Stimulated activated CD4-positive, alpha-beta T cell treated with anti-CD3 and anti-CD28 coated beads, Interleukin-15, amount 100 ng/mL, for 24 hours (primary cell): ENCODE data around the gene PPP2R5D.

Experiments used
- DNase-seq: peaks from one replicate; pipeline ENCODE4 v3.0.0-alpha.2; 2020

Gene PPP2R5D

DNA sequence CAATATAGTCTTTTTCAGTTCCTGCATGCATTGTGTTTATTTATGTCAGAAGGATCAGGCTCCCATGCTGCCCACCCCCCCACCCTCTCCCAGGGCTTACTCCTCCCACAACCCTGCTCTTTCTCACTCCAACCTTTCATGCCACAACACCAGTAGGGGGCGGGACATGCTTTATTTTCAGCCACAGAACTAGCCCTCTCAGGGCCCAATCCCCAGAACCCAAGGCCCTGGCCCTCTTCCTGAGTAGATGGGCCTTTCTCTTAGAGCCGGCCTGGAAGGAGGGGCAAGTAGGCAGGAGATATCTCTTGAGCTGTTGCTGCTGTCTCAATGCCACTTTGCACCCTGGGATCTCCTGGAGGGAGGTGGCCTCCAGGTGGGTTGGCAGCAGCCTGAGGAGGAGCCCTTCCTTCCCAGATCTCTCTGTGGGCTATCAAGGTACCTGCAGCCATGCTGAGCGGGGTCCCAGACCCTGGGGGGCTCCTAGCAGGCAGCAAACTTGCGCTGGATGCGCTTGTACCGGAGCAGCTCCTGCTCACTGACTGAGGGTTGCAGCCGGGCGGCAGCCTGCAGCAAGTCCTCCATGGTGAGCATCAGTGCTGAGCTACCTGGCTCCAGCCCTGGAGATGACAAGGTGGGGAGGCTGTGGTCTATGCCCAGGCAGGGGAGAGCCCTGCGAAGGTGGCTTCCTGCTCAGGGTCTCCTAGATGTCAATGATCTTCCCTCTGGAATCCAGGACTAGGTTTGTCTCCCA, 20.3 kb upstream of the PPP2R5D start:
- peak; percentile 56 for DNase-seq

DNA sequence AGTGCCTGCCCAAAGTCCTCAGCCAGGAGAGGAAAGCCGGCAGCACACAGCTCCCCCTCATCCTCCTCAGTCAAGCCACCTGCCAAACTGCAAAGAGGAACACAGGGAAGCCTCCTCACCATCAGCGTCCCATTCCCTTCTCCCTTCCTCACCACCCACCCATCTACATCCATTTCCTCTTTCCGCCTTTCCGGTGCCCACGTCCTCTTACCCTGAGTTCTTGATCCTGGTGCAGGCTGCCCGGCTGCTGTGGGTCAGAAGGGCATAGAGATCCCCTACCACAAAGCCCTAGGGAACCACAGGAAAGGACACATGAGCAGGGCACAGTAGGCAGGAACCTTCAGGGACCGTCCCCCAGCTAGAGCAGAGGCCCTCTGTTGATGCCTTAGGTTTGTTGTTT, 17.8 kb upstream of the PPP2R5D start:
- no peak for DNase-seq

DNA sequence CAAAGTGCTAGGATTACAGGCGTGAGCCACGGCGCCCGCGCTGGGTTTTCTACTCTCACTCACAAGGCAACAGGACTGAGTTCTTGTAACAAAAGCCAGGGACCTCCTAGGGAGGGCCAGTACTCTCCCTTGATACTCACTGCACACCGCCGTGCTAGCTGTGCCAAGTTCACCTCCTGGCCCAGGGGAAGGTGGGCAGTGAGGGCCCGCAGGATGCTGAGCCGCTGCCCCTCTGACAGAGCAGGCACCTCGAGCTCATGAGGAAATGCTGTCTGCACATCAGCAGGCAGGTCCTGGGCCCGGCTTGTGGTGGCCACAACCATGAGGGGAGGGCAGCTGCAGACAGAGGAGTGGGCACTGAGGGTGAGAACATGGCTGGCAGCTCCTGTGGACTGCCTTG, 17.1 kb upstream of the PPP2R5D start:
- no peak for DNase-seq

DNA sequence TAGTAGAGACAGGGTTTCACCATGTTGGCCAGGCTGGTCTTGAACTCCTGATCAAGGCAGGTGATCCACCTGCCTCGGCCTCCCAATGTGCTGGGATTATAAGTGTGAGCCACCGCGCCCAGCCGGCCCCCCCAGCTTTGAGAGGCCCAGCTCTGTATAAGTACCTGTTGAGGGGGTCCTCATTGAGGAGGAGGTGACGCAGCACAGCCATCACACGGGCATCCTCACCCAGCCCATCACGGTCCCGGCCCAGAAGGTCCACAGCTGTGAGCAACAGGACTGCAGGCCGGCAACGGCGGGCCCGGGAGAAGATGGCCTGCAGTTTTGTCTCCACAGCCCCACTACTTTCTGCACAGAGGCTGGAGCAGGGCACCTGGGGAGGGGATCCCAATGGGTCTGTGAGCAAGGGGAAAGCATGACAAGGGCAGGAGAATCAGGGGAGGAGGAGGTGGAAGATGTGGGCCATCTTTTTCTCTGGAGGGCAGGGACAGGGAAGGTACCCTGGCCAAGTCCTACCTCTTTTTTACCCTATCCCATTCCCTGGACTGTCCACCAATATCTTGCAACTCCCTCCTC, 16.2 kb upstream of the PPP2R5D start:
- DNase-seq: no peak

DNA sequence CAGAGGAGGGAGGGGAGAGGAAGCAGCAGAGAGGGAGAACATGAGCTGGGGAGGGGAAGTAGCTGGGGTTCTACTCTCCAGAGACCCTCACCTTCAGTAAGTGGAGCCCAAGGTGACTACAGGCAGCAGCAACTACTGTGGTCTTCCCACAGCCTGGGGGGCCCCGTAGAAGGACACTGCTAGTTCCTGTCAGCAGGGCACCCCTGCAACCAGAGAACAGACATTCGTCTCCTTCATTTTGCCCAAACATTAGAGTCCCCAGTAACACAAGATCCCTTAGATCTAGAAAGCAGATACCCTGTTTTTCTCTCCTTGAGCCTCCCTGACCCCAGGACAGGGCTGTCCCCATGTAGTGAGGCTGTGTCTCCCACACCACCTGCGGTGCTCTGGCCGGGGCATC, 15.6 kb upstream of the PPP2R5D start:
- no peak for DNase-seq

DNA sequence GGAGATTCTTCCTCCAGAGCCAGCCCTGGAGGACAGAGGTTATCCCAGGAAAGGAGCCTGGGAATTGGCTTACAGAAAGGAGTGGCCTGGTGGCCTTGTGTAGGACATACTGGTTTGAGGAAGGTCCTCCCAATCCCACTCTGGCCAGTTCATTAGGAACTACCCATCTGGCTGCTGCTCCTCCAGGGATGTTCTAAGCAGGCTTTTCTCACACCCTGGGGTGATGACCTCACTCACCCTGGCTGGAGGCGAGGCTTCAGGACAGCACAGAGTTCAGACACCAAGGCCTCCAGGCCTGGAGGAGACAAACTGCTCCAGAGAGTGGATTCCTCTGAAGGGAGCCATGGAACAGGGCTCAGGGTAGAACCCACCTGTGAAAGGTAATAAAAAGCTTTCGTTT, 14.9 kb upstream of the PPP2R5D start:
- no peak for DNase-seq

DNA sequence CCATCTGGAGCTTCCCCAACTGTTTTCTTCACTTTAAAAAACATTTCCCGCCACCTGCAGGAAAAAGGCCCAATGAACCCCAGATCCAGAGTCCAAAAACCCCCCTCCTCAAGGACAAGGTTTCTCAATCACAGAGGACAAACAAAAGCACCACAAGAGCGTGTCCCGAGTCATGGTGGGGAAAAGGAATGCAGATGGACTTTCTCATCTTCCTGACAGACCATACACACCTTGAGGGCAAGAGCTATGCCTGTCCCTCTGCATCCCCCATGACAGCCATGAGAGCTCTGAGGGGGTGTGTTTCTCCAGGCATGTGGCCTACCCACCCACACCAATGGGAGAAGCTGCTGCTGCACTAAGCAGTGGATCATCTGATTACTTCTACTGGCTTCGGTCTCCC, 14.4 kb upstream of the PPP2R5D start:
- no peak for DNase-seq

DNA sequence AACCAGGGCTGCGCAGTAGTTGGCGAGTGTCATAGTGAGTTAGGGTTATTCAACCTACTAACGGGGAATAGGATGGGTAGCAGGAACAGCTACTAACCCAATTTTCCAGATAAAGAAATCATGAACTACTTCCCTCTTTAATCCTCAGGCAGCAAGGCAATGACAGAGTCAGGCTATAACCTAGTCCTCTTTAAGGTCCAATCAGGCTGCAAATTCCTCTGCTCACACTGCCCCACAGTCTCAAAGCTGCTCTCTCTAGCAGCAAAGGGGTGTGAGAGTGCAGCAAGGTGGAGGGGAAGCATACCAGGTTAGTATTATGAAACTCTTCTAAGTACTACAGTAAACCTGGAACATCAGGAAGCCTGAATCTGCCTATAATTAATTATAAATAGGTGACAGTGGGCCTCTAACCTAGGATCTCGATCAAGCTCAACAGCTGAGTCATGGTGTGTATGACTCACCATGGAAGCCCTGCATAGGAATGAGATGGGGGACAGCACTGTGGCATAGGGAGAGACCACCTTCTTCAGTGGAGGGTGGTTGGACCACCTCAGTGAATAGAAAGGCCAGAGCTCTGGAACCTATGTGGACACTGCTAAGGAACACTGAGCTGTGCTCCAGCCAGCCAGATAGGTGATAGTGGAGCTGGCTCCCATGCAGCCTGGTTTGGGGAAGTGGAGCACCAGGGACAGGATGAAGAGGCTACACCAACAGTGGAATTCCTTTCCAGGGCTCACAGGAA, 13.3 kb upstream of the PPP2R5D start:
- peak; percentile 41 for DNase-seq

DNA sequence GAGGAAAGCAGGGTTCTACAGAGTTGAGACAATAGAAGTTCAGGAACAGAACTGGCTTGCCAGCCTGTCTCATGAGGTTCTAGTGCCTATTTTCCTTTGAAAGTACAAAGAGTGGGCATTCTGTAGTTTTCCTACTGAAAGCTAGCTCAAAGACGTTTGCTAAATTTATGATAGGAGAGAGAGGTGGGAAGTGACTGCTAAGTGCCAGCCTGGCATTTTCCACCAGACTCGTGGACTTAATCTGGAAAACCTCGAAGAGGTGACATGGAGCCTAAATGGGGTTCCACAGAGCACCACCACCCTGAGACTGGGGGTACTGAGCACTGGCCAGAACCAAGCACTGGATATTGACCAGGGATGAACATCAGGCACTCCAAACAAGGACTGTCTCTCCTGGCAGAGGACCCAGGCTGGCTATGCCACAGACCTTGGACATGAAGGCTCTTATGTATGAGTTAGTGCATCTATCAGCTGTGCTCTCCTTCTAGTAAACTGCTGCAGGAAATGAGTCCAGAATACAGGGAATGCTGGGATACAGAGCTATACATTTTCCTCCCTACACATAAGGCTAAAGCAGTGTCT, 12.5 kb upstream of the PPP2R5D start:
- DNase-seq: no peak

DNA sequence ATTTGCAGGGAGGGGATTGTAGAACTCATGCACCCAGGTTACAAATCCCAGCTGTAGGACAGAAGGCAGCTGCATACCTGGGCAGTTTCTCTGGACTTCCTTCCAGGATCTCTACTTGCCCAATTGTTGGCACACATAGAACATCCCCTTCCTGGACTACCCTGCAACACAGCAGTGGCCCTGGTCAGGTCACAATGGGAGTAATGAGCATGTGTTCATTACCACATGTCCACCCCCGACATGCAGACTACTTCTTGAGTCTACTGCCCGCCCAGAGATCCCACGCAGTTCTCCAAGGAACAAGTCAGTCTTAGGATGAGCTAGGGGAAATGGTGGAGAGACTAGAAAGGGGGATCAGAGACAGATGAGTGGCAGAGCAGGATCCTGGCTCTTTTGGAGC, 10.4 kb upstream of the PPP2R5D start:
- no peak for DNase-seq

DNA sequence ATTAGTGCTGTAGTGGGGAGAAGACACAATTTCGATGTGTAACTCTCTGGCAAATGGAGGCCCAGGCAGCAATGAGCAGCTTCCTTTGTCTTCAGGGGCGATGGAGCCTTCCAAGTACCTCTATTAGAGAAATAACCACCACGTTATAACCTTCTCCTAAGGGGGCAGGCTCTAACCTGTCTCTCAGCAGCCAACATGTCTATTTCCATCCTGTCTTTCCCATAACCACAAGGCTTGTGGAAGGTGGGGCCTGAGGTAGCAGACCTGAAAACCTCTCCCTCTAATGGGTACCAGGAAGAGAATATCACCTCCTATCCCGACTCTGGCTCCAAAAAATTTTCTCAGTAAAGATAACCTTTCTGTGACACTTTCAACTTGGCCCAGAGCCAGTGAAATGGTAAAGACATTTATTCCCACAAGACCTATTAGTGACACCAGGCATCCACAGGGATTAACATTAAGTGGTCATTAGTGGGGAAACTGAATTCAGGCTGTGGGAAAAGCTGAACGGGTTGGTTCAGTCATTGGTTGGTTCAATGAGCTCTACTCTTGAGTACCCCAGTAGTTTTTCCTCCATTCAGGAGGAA, 9.4 kb upstream of the PPP2R5D start:
- peak; percentile 15 for DNase-seq

DNA sequence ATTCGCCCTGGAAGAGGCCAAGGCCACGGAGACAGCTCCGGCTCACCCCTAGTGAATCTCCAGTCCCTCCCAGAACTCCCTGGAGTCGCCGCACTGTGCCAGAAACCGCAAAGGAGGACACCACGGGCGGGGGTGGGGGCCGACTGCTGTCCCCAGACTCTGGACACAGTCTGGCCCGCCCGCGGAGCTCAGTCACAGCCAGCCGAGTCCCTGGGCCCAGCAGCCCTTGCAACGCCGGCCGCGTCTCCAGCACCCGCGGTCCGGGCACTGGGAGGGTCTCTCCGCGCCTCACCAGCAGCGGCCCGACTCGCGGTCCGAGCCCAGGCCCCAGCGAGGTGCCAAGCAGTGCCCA, 5.9 kb upstream of the PPP2R5D start:
- peak; percentile 46 for DNase-seq

DNA sequence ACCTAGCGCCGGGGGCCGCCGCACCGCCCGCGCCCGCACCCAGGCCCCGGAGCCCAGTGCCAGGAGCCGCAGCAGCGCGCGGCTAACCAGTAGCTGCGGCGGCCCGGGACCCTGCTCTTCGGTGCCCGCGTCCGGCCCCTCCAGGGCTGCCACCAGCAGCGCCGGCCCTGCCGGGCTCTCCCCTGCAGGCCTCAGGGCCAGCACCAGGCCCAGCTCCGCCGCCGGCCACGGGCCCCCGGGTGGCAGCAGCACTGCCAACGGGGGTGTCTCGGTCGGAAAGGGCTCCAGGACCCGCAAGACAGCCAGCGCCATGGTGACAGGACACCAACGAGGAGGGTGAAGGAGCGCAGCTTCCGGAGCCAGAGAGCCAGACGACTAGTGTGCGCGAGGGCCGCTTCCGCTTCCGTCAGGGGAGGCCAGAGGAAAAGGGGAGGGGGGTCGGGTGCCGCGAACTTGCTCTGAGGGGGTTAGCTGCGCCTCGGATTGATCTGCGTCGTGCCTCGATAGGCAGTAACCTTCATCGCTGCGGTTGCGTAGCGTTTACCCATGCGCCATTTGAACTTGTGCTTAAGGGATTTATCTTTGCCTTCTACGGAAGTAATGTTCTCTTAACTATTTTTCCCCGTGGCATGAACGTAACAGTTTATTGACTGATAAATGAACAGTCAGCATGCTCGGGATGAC, 5.4 kb upstream of the PPP2R5D start, which contains the start of gene PEX6:
Gene PEX6 (minus strand): TSS at position 343 of the 684 bp plus-strand sequence. CDS start 31 bp downstream, at position 312.
- peak; percentile 96 for DNase-seq

DNA sequence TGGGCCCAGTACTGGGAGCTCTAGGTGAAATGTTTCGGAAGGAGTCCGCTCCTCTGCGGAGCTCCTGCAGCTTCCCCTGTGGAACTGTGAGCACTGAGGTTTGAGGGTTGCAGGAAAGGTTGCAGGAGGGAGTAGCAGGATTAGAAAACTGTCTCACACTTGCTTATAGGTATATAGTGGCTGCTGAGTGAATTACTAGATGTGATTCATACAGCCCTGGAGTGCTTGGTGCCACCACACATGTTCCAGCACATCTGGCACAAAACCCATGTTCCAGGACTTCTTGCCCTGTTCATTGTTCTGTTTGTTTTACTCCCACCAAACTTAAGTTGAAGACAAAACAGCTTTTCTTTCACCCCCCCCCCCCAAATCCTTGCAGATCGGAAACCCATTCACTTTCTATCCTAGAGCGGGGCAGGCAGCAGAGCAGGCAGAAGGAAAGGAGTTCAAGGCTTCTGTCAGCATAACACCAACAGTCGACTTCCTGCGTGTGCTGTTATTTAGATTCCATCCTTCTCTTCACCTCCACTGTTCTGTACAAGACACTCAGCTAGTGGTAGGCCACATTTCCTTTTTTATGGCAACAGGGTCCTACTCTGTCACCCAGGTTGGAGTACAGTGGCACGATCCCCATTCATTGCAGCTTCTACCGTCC, 4.7 kb upstream of the PPP2R5D start:
- no peak for DNase-seq

DNA sequence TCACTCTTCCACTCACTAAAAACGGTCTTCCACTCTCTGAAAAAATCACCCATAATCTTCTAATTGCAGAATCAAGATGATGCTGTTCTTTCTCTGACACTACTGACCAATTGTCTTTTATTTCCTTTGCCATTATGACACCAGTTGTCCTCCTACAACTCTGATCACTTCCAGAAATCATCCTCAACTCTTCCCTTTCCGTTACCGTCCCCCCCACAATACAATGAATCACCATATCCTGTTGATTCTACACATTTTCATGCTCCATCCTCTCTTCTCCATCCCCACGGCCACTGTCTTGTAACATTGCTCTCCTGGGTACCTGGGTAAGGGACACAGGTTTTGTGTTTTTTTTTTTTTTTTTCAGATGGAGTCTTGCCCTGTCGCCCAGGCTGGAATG, 2.5 kb upstream of the PPP2R5D start:
- no peak for DNase-seq

DNA sequence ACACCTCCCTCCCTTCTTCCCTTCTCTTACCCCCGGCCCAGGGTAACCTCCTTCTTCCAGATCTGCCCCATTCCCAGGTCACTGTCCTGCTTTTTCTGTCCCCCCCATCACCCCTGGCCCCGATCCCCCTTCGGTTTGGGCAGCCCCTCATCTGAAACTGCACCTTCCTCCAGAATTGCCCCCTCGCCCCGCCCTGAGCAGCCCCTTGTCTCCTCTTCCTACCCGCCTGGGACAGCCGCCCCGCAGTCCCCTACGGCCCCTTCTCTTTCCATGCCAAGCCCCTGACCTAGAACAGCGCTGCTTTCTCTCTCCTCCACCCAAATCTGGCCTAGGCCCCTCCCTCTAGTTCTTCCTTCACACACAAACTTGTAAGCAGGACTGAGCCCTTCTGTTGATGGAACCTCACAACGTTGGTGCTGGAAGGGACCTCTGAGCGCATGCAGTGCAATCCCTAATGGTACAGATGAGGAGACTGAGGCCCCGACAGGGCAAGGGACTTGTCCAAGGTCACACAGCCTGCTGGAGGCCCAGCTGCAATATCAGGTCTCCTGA, 630 bp downstream of the PPP2R5D start:
- DNase-seq: peak; percentile 22

DNA sequence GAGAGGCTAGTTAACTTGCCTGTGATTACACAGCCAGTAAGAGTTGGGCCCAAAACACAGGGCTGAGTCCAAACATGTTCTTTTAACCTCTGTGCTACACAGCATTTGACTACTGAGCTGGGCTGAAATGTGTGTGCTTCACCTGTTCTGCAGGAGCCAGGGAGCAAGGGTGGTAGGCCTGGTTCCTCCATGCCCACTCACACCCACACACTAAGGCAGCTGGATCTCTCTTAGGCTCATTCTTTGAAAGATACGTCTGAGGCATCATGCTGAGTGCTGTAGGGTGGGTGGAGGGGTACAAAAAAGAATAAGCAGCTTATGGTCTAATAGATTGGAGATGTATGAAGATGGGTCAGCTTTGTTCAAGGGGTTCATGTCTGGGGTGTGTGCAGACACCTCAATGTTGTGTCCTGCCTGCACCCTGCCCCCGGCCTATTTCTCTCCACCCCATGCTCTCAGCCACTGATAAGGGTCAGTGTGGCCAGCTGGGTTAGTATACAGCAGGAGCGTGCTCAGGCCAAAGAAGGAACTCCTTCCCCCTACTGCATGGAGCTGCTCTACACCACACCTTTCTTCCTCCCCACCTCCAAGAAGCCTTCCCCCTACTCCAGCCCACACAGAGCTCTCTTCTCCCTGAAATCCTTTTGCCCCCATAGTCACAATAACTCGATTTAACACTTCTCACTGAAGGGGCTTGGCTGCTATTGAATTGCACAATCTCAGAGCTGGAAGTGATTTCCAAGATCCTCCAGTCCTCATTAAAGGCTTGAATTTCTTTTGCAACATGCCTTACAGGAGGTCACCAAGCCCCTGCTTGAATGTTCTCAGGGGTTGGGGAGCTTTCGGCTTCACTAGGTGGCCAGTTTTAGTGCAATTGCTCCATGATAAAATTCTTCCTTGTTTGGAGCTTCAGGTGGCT, 3.4 kb downstream of the PPP2R5D start:
- no peak for DNase-seq

DNA sequence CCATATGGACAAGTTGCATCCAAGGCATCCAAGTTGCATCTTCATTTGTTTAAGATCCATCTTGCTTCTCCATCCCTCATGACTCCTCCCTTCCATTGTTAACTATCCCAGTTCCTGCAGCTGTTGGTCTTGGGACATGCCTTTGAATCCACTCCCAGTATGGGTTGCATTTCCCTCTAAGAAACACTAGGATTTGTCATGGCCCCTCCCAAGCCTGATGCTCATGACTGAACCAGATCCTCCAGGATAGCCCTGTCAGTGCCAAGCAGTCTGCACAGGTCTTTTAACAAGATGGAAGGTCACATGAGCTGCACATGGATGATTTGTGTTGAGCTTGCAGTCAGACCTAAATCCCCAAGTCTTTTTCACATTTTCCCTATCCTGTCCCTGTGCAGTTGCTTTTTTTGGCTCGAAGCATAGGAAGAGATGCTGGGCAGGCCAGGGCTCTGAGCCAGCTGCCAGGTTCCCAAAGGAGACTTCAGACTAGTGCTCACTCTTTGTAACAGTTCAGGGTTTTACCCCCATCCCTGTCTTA, 4.2 kb downstream of the PPP2R5D start:
- DNase-seq: no peak

DNA sequence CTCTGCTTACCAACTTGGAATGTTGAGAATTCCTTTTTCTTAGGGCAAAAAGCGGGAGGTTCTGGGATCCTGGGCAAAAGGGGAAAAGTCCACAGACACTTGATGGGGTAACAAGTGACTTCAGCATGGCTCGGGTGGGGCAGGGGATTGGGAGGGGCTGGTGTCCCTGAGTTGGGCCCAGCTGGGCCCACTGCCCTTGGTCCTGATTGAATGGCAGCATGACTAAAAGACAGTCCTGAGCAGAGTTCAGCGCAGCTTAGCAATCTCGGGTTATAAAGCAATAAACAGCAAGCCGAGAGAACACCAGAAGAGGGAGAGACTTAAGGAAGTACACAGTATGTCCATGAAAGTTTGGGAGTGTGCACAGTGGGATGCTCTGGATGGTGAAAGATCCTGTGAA, 5.6 kb downstream of the PPP2R5D start:
- DNase-seq: no peak

DNA sequence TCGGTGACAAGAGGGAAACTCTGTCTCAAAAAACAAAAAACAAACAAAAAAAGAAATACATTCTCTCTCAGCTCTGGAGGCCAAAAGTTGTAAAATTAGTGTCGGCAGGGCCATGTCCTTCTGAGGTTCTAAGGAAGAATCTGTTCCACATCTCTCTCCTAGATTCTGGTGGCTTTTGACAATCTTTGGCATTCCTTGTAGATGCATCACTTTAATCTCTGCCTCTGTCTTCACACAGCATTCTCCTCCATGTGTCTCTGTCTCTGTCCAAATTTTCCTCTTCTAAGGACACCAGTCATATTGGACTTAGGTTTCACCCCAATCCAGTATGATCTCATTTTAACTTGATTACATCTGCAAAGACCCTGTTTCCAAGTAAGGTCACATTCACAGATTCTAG, 9.1 kb downstream of the PPP2R5D start:
- no peak for DNase-seq

DNA sequence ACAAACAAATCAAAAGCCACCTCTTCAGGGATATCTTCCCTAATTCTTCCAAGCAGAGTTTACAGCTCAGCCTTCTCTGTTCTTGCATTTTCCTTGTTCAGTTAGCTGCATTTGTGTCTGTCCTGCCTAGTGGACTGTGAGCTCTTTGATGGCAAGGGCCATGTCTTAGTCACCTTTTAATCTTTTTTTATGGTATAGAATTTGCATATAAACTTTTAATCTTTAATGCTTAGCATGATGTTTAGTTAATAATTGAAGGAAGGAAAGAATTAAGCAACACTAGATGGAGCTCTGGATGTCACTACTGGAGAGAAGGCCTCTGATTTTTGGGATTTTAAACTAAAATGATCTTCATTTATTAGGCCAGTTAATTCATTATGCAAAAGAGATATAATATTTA, 12.1 kb downstream of the PPP2R5D start:
- DNase-seq: no peak
